SK-N-MC (cell line): Measurements from ENCODE around the gene PTX3.

Experiments
- EZH2 ChIP-seq: fragments of 200-600 bp; sonication (generic); IDR thresholded peaks from one replicate; pipeline ENCODE4 v1.6.1; 2017; ENCODE audit warnings: antibody characterized with exemption
- POLR2AphosphoS5 ChIP-seq: IDR thresholded peaks from 2 replicates; pipeline ENCODE4 v1.6.1; 2012; ENCODE audit warnings: mild to moderate bottlenecking, low read depth, low read length, borderline replicate concordance

GRCh38 chr3:157464321-157464720 is 27.7 kb downstream of the PTX3 start:
- no peak for TF ChIP-seq EZH2
- no peak for TF ChIP-seq POLR2AphosphoS5
